HG03521 (cell line): ENCODE results near the gene SPOCK3.
"Not testable (repeated sequence)": the region's sequence is repeated elsewhere in the genome, so short reads cannot be mapped to it uniquely, and the experiment has no call there.

Experiments
- ATAC-seq: cut with Tn5 transposase; IDR thresholded peaks from one replicate; pipeline ENCODE4 v1.9.1; 2021; ENCODE audit warnings: mild to moderate bottlenecking, moderate library complexity; ENCODE audit not compliant: unreplicated experiment

Gene SPOCK3

GRCh38 chr4:166827629-166828028 is 406.7 kb downstream of the SPOCK3 start:
- ATAC-seq, result no peak

- no peak for ATAC-seq
Observed at GRCh38 chr4:166827167-166827566, 407.1 kb downstream of the SPOCK3 start.

GRCh38 chr4:166823848-166824247 is 410.4 kb downstream of the SPOCK3 start:
- no peak for ATAC-seq

GRCh38 chr4:166823126-166823525 is 411.2 kb downstream of the SPOCK3 start:
- no peak for ATAC-seq

- no peak for ATAC-seq
Observed at GRCh38 chr4:166822386-166822785, 411.9 kb downstream of the SPOCK3 start.

GRCh38 chr4:166816890-166817289 is 417.4 kb downstream of the SPOCK3 start:
- ATAC-seq, result no peak

- no peak for ATAC-seq
Observed at GRCh38 chr4:166808380-166808779, 425.9 kb downstream of the SPOCK3 start.

GRCh38 chr4:166802346-166802745 is 431.9 kb downstream of the SPOCK3 start:
- ATAC-seq, result no peak

- ATAC-seq, result no peak
Observed at GRCh38 chr4:166798126-166798525, 436.2 kb downstream of the SPOCK3 start.

GRCh38 chr4:166777760-166778159 is 456.5 kb downstream of the SPOCK3 start:
- ATAC-seq, result no peak

- ATAC-seq, result no peak
Observed at GRCh38 chr4:166763018-166763417, 471.3 kb downstream of the SPOCK3 start.

GRCh38 chr4:166741742-166742141 is 492.6 kb downstream of the SPOCK3 start:
- ATAC-seq, result no peak

- not testable (repeated sequence) for ATAC-seq
Observed at GRCh38 chr4:166739215-166739614, 495.1 kb downstream of the SPOCK3 start.

GRCh38 chr4:166737430-166737829 is 496.9 kb downstream of the SPOCK3 start:
- ATAC-seq, result no peak

- ATAC-seq, result no peak
Observed at GRCh38 chr4:166735553-166735952, 498.7 kb downstream of the SPOCK3 start.

- no peak for ATAC-seq
Observed at GRCh38 chr4:166734797-166735196, 499.5 kb downstream of the SPOCK3 start.

- no peak for ATAC-seq
Observed at GRCh38 chr4:166733686-166734085, 500.6 kb downstream of the SPOCK3 start.

GRCh38 chr4:166726832-166727231 is 507.5 kb downstream of the SPOCK3 start:
- ATAC-seq, result no peak

GRCh38 chr4:166724369-166724768 is 509.9 kb downstream of the SPOCK3 start:
- ATAC-seq, result no peak

GRCh38 chr4:166723532-166724140 is 510.7 kb downstream of the SPOCK3 start:
- no peak for ATAC-seq

- not testable (repeated sequence) for ATAC-seq
Observed at GRCh38 chr4:166715748-166716713, 518.3 kb downstream of the SPOCK3 start.

GRCh38 chr4:166700592-166700991 is 533.7 kb downstream of the SPOCK3 start:
- ATAC-seq, result no peak
